ENCODE measurements around the gene PPM1H.
A peak's percentile ranks its signal among the peaks of the same experiment; 100 is the strongest.

PPM1H gene

DNA sequence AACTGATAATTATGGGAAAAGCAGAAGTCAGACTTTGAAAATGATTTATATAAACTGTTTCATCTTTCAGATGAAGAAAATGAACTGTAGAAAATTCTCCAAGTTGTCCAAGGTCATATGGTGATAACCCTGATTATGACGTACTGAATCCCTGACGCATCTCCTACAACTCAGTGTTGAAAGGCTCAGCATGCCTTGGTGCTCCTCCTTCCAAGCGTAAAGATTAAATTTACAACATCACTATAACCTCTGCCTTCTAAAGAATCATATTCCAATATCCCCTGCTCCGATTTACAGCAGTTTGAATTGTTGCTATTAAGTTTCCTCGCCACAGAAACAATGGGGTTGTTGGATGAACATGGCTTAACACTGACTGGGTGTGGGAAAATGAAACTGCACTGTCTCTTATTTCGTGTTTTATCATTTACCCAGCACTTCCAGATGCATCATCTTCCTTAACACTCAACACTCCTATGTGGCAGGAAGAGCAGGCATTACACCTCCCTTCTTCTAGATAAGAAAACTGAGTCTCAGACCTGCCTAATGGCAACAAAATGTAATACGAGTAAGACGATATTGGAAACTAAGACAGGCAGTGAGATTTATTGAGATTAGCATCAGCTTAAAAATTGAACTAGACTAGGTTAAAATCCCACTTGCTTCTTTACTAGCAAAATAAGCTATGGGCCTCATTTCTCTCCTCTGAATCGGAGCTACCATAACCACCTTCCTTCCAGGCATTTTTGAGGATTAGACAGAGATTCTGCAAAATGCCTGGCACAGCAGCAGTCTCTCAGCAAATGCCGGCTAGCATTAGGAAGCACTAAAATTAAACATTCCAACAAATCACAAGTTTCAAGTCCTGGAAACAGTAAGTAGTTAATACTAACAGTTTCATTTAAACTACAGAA is 74.2 kb downstream of the PPM1H start (continued):
- TF ChIP-seq, protein P1, sequence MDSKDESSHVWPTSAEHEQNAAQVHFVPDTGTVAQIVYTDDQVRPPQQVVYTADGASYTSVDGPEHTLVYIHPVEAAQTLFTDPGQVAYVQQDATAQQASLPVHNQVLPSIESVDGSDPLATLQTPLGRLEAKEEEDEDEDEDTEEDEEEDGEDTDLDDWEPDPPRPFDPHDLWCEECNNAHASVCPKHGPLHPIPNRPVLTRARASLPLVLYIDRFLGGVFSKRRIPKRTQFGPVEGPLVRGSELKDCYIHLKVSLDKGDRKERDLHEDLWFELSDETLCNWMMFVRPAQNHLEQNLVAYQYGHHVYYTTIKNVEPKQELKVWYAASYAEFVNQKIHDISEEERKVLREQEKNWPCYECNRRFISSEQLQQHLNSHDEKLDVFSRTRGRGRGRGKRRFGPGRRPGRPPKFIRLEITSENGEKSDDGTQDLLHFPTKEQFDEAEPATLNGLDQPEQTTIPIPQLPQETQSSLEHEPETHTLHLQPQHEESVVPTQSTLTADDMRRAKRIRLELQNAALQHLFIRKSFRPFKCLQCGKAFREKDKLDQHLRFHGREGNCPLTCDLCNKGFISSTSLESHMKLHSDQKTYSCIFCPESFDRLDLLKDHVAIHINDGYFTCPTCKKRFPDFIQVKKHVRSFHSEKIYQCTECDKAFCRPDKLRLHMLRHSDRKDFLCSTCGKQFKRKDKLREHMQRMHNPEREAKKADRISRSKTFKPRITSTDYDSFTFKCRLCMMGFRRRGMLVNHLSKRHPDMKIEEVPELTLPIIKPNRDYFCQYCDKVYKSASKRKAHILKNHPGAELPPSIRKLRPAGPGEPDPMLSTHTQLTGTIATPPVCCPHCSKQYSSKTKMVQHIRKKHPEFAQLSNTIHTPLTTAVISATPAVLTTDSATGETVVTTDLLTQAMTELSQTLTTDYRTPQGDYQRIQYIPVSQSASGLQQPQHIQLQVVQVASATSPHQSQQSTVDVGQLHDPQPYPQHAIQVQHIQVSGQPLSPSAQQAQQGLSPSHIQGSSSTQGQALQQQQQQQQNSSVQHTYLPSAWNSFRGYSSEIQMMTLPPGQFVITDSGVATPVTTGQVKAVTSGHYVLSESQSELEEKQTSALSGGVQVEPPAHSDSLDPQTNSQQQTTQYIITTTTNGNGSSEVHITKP (tag by site-specific recombination; IDR thresholded peaks at IDR 0.05): no peak
- TF ChIP-seq ZNF76 (tag by site-specific recombination; IDR thresholded peaks at IDR 0.05; ENCODE audit: borderline replicate concordance, low read depth) (no peak), ZNF214 (tag by site-specific recombination; IDR thresholded peaks at IDR 0.05; ENCODE audit: borderline replicate concordance) (no peak), ZNF623 (tag by site-specific recombination; IDR thresholded peaks at IDR 0.05) (no peak), ZBTB7A (tag by site-specific recombination; IDR thresholded peaks at IDR 0.05; ENCODE audit: low read depth) (no peak), HIC1 (tag by site-specific recombination; IDR thresholded peaks at IDR 0.05) (peak; percentile 28; the same call in 1 of the 2 replicates), ZBTB1 (tag by site-specific recombination; IDR thresholded peaks at IDR 0.05) (no peak), ZNF555 (tag by site-specific recombination; conservative IDR thresholded peaks at IDR 0.05) (no peak), ZNF837 (tag by site-specific recombination; IDR thresholded peaks at IDR 0.05) (no peak), SALL2 (tag by site-specific recombination; IDR thresholded peaks at IDR 0.05; ENCODE audit: borderline replicate concordance) (no peak), ZNF114 (tag by site-specific recombination; IDR thresholded peaks at IDR 0.05) (no peak), ZNF157 (tag by site-specific recombination; IDR thresholded peaks at IDR 0.05) (no peak), ZNF16 (tag by site-specific recombination; IDR thresholded peaks at IDR 0.05; ENCODE audit: low read depth) (no peak), WT1 (tag by site-specific recombination; IDR thresholded peaks at IDR 0.05) (no peak), ZNF677 (tag by site-specific recombination; IDR thresholded peaks at IDR 0.05) (no peak), ZNF366 (tag by site-specific recombination; conservative IDR thresholded peaks at IDR 0.05) (0 out of 2 replicates have a peak, but pooled peaks have one; percentile 24), ZNF398 (tag by site-specific recombination; IDR thresholded peaks at IDR 0.05) (no peak), ZXDB (tag by site-specific recombination; IDR thresholded peaks at IDR 0.05) (0 out of 2 replicates have a peak, but pooled peaks have one; percentile 19)
- TF ChIP-seq, protein P2, sequence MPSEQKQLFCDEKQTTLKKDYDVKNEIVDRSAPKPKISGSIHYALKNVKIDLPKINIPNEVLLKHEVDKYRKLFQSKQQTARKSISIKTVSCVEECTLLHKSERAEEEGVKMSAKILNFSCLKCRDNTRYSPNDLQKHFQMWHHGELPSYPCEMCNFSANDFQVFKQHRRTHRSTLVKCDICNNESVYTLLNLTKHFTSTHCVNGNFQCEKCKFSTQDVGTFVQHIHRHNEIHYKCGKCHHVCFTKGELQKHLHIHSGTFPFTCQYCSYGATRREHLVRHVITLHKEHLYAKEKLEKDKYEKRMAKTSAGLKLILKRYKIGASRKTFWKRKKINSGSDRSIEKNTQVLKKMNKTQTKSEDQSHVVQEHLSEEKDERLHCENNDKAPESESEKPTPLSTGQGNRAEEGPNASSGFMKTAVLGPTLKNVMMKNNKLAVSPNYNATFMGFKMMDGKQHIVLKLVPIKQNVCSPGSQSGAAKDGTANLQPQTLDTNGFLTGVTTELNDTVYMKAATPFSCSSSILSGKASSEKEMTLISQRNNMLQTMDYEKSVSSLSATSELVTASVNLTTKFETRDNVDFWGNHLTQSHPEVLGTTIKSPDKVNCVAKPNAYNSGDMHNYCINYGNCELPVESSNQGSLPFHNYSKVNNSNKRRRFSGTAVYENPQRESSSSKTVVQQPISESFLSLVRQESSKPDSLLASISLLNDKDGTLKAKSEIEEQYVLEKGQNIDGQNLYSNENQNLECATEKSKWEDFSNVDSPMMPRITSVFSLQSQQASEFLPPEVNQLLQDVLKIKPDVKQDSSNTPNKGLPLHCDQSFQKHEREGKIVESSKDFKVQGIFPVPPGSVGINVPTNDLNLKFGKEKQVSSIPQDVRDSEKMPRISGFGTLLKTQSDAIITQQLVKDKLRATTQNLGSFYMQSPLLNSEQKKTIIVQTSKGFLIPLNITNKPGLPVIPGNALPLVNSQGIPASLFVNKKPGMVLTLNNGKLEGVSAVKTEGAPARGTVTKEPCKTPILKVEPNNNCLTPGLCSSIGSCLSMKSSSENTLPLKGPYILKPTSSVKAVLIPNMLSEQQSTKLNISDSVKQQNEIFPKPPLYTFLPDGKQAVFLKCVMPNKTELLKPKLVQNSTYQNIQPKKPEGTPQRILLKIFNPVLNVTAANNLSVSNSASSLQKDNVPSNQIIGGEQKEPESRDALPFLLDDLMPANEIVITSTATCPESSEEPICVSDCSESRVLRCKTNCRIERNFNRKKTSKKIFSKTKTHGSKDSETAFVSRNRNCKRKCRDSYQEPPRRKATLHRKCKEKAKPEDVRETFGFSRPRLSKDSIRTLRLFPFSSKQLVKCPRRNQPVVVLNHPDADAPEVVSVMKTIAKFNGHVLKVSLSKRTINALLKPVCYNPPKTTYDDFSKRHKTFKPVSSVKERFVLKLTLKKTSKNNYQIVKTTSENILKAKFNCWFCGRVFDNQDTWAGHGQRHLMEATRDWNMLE (tag by site-specific recombination; conservative IDR thresholded peaks at IDR 0.05; ENCODE audit: low read depth): no peak
